Stimulated activated naive CD8-positive, alpha-beta T cell treated with anti-CD3 and anti-CD28 coated beads, Interleukin-15, amount 100 ng/mL, for 72 hours (primary cell): ENCODE results near the gene BTBD16.

Experiments
- ATAC-seq: fragments of 150-1000 bp; cut with Tn5 transposase; 2 replicates; pipeline ENCODE4 v1.10.0; 2021; ENCODE audit warnings: mild to moderate bottlenecking, moderate library complexity
- DNase-seq, 2 donors: peaks; one replicate each; pipeline ENCODE4 v3.0.0; 2021 to 2022
- H3K27ac Mint-ChIP-seq, 2 donors: one replicate each; pipeline ENCODE4 v1.8.0; 2022; ENCODE audit warnings: mild to moderate bottlenecking in 2 of 2, mixed read lengths in 2 of 2, moderate library complexity in 2 of 2
- H3K27me3 Mint-ChIP-seq: one replicate; pipeline ENCODE4 v1.8.0; 2022; ENCODE audit warnings: mixed read lengths
- H3K4me1 Mint-ChIP-seq: one replicate; pipeline ENCODE4 v1.8.0; 2022; ENCODE audit warnings: mild to moderate bottlenecking, mixed read lengths
- H3K4me3 Mint-ChIP-seq, 2 donors: one replicate each; pipeline ENCODE4 v1.8.0; 2022; ENCODE audit warnings: mild to moderate bottlenecking in 2 of 2, mixed read lengths in 2 of 2, moderate library complexity in 1 of 2
- H3K9me3 Mint-ChIP-seq, 2 donors: one replicate each; pipeline ENCODE4 v1.8.0; 2022; ENCODE audit warnings: mixed read lengths in 2 of 2

BTBD16 gene

GRCh38 chr10:122257041-122257440 is 14.1 kb upstream of the BTBD16 start:
- DNase-seq, result no peak
- H3K4me1 Mint-ChIP-seq, result no peaks in the 10 kb centered on the region
- H3K9me3 Mint-ChIP-seq, result peaks cover 0 to 6% of the 10 kb centered on the region in 2 donors
- no peak overlapping the region for H3K4me3 Mint-ChIP-seq
- ATAC-seq, result no peak
- peaks cover 44% of the 10 kb centered on the region for H3K27me3 Mint-ChIP-seq
- no peak overlapping the region for H3K27ac Mint-ChIP-seq

DNA sequence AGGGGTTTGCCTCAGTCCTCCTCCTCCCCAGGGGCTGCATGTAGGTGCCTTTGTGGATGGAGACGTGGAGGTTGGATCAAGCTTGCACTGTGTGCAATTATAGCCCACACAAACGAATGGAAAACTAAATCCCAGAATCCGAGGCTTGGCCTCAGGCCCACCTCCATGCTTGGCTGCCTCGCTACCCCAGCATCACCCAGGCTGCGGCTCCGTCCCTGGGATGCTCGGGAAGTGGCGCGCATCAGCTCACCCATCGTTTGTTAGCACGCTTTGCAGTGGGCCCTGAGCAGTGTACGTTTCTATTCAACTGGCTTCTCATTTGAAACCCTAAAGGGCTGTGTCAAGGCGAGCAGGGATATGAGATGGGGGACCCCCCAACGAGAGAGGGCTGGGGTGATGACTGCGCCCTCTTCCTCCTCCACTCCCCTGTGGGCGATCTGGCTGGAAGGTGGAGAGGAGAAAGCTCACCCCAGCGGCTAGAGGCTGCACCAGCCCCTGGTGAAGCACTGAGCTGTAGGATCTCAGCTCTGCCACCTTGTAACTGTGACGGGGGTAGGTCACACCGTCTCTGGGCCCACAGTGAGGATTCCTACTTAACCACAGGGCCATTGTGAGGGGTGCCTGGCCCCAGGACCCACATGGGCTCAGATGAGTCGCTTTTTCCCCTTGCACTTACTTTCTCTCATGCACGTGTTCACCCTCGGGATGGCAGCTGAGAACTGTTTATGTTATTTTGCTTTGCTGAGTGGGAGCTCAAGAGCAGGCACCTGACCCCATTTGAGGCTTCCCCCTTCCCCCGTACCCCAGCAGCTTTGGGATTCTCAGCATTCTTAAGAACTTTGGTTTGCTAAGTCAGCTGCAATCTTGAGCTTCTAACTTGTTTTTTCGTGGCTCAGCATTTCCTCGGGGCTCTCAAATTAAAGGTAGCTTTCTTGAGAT is 12.7 kb upstream of the BTBD16 start:
- no peak for DNase-seq
- H3K27ac Mint-ChIP-seq, result no peak overlapping the region
- H3K4me3 Mint-ChIP-seq, result no peak overlapping the region
- no peak for ATAC-seq
- H3K9me3 Mint-ChIP-seq, result peaks cover 6 to 13% of the 10 kb centered on the region in 2 donors
- H3K27me3 Mint-ChIP-seq, result peaks cover 50% of the 10 kb centered on the region
- no peaks in the 10 kb centered on the region for H3K4me1 Mint-ChIP-seq

GRCh38 chr10:122259075-122259466 is 12.0 kb upstream of the BTBD16 start:
- no peak for ATAC-seq
- Mint-ChIP-seq H3K4me1 (no peaks in the 10 kb centered on the region), H3K27me3 (peaks cover 56% of the 10 kb centered on the region), H3K27ac (no peak overlapping the region), H3K9me3 (peaks cover 13 to 19% of the 10 kb centered on the region in 2 donors), H3K4me3 (no peak overlapping the region)
- DNase-seq, result no peak

DNA sequence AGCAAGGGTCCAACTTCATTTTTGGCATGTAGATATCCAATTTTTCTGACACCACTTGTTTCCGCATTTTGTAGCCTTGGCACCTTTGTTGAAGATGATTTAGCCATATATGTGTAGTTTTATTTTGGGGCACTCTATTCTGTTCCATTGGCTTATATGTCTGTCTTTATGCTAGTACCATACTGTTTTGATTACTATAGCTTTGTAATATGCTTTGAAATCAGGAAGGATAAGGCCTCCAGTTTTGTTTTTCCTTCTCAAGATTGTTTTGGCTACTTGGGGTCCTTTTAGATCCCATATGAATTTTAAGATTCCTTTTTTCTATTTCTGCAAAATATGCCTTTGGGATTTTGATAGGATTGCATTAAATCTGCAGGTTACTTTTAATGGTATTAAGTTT is 9.5 kb upstream of the BTBD16 start:
- DNase-seq (no peak), ATAC-seq (no peak)
- Mint-ChIP-seq H3K4me3 (no peak overlapping the region), H3K4me1 (no peaks in the 10 kb centered on the region), H3K27ac (no peak overlapping the region), H3K9me3 (peaks cover 16 to 26% of the 10 kb centered on the region in 2 donors), H3K27me3 (peaks cover 71% of the 10 kb centered on the region)

DNA sequence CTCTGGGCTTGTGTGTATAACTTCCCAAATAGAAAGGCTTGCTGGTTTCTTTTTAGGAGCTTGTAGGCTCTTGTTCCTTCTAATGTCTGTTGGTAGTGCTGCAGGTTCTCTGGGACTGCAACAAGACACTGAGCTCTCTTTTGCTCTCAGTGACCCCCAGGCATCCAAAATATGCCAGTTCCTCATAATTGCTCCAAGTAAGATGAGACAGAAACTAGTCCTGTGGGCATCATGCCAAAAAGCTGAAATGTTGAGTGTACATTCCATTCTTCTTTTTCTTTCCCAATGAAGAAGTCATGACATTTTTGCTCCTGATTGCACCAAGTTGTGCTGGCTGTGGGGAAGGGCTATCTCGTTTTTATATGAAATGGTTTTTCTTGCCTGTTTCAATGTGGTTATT is 7.1 kb upstream of the BTBD16 start:
- Mint-ChIP-seq H3K27me3 (peaks cover 69% of the 10 kb centered on the region), H3K27ac (no peak overlapping the region), H3K4me3 (no peak overlapping the region), H3K9me3 (peaks cover 16 to 26% of the 10 kb centered on the region in 2 donors), H3K4me1 (no peaks in the 10 kb centered on the region)
- ATAC-seq, result no peak
- DNase-seq, result no peak

- H3K4me3 Mint-ChIP-seq, result no peak overlapping the region
- H3K9me3 Mint-ChIP-seq, result peaks cover 16 to 26% of the 10 kb centered on the region in 2 donors
- H3K27ac Mint-ChIP-seq, result no peak overlapping the region
These were observed 6.7 kb upstream of the BTBD16 start for GRCh38 chr10:122264436-122264835.

GRCh38 chr10:122264931-122265330 is 6.2 kb upstream of the BTBD16 start:
- Mint-ChIP-seq H3K27ac (no peak overlapping the region), H3K9me3 (peaks cover 16 to 26% of the 10 kb centered on the region in 2 donors), H3K4me3 (no peak overlapping the region), H3K27me3 (peaks cover 60% of the 10 kb centered on the region), H3K4me1 (no peaks in the 10 kb centered on the region)
- no peak for DNase-seq
- ATAC-seq, result no peak

More at GRCh38 chr10:122264436-122264835, 6.7 kb upstream of the BTBD16 start:
- DNase-seq, result no peak
- Mint-ChIP-seq H3K27me3 (peaks cover 65% of the 10 kb centered on the region), H3K4me1 (no peaks in the 10 kb centered on the region)
- no peak for ATAC-seq

- H3K27ac Mint-ChIP-seq, result no peak overlapping the region
- peaks cover 16 to 26% of the 10 kb centered on the region in 2 donors for H3K9me3 Mint-ChIP-seq
- no peak overlapping the region for H3K4me3 Mint-ChIP-seq
- H3K27me3 Mint-ChIP-seq, result peaks cover 54% of the 10 kb centered on the region
- no peaks in the 10 kb centered on the region for H3K4me1 Mint-ChIP-seq
- DNase-seq (no peak), ATAC-seq (no peak)
These were observed 5.2 kb upstream of the BTBD16 start for GRCh38 chr10:122265896-122266295.

GRCh38 chr10:122267849-122268737 is 3.0 kb upstream of the BTBD16 start:
- Mint-ChIP-seq H3K27me3 (peaks cover 51% of the 10 kb centered on the region), H3K9me3 (peaks cover 13 to 17% of the 10 kb centered on the region in 2 donors), H3K4me3 (no peak overlapping the region), H3K4me1 (no peaks in the 10 kb centered on the region), H3K27ac (no peak overlapping the region)
- peak; percentile 44 to 48 for DNase-seq
- peak; percentile 79 for ATAC-seq

- ATAC-seq, result no peak
- Mint-ChIP-seq H3K27ac (no peak overlapping the region), H3K4me3 (no peak overlapping the region), H3K4me1 (no peaks in the 10 kb centered on the region), H3K27me3 (peaks cover 41% of the 10 kb centered on the region), H3K9me3 (peaks cover 2 to 6% of the 10 kb centered on the region in 2 donors)
- no peak for DNase-seq
These were observed 1.9 kb upstream of the BTBD16 start for GRCh38 chr10:122269059-122269687.

- H3K27ac Mint-ChIP-seq, result no peak overlapping the region
- H3K9me3 Mint-ChIP-seq, result no peaks in the 10 kb centered on the region
- H3K27me3 Mint-ChIP-seq, result peaks cover 8% of the 10 kb centered on the region
- no peaks in the 10 kb centered on the region for H3K4me1 Mint-ChIP-seq
- no peak for ATAC-seq
- H3K4me3 Mint-ChIP-seq, result no peak overlapping the region
- DNase-seq, result no peak
These were observed 3.0 kb downstream of the BTBD16 start for GRCh38 chr10:122273966-122274545.

GRCh38 chr10:122276611-122277208 is 5.6 kb downstream of the BTBD16 start:
- DNase-seq, result no peak
- Mint-ChIP-seq H3K4me3 (no peak overlapping the region), H3K27me3 (peaks cover 29% of the 10 kb centered on the region), H3K4me1 (peaks cover 4% of the 10 kb centered on the region), H3K27ac (no peak overlapping the region), H3K9me3 (no peaks in the 10 kb centered on the region)
- no peak for ATAC-seq

DNA sequence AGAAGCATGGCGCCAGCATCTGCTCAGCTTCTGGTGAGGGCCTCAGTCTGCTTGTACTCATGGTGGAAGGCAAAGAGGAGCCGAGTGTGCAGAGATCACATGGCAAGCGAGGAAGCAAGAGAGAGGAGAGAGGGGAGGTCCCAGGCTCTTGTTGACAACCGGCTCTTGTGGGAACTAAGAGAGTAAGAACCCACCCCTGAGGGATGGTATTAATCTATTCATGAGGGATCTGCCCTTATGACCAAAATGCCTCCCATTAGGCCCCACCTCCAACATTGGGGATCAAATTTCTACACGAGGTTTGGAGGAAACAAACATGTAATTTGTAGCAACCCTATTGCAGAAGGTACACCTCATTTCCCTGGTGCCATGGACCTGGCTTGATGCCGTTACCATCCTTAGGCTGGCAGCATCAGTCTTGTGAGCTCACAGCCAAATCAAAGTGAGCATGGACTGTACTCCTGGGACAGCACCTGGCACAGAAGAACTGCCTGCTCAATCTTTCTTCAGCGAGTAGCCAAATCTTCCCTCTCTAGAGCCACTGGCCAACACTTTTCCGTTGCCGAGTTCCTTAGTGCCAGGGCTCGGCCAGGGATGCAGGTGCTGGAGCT is 6.5 kb downstream of the BTBD16 start:
- no peak for DNase-seq

GRCh38 chr10:122279725-122280141 is 8.6 kb downstream of the BTBD16 start:
- H3K4me1 Mint-ChIP-seq, result peaks cover 4% of the 10 kb centered on the region
- DNase-seq, result peak in 1 of 2 donors; percentile 25

More for the DNA sequence above, 6.5 kb downstream of the BTBD16 start:
- H3K27me3 Mint-ChIP-seq, result peaks cover 38% of the 10 kb centered on the region
- no peak overlapping the region for H3K27ac Mint-ChIP-seq
- no peak overlapping the region for H3K4me3 Mint-ChIP-seq
- no peaks in the 10 kb centered on the region for H3K9me3 Mint-ChIP-seq
- ATAC-seq, result no peak
- peaks cover 4% of the 10 kb centered on the region for H3K4me1 Mint-ChIP-seq

More at GRCh38 chr10:122279725-122280141, 8.6 kb downstream of the BTBD16 start:
- H3K9me3 Mint-ChIP-seq, result no peaks in the 10 kb centered on the region
- no peak overlapping the region for H3K27ac Mint-ChIP-seq
- ATAC-seq, result no peak
- H3K27me3 Mint-ChIP-seq, result peaks cover 45% of the 10 kb centered on the region
- H3K4me3 Mint-ChIP-seq, result no peak overlapping the region
